IMR-90 (cell line): ENCODE results near the gene BRIP1. TPM values are rescaled to one million over a fixed set of nuclear protein-coding genes. Genes with fewer than 3 reads are reported as not detected.

Experiments used
- ATAC-seq: fragments of 200-7000 bp; cut with Tn5 transposase; 2 replicates; pipeline ENCODE4 v1.9.1; 2020; ENCODE audit warnings: low read depth, mild to moderate bottlenecking, moderate library complexity
- BruUV-seq: library from RNA; stranded (reverse); fragments of 400-500 nt; replicated peaks from 2 replicates; lab custom pipeline; 2021; lab: Mats Ljungman, UMichigan
- CTCF ChIA-PET: fragments of 300-600 bp; formaldehyde crosslinking; extraction: SDS; loops from one replicate; lab custom pipeline; 2021; ENCODE audit warnings: antibody characterized with exemption; lab: Yijun Ruan, JAX
- POLR2A ChIA-PET: fragments of 300-600 bp; sonication (Branson Sonifier 250); formaldehyde crosslinking; loops from one replicate; lab custom pipeline; 2022; ENCODE audit warnings: antibody characterized with exemption; ENCODE audit not compliant: unreplicated experiment; lab: Charles Lee
- DNase-seq: peaks from one replicate; pipeline ENCODE4 v3.0.0; 2013
- H2AFZ ChIP-seq: replicated peaks from 2 replicates; pipeline ENCODE3; 2013; ENCODE audit warnings: low read length, mild to moderate bottlenecking; ENCODE audit not compliant: poor library complexity
- H2AK5ac ChIP-seq: 2 replicates; pipeline ENCODE4 v1.6.1; 2013; ENCODE audit warnings: low read depth, low read length, inconsistent platforms
- H2AK9ac ChIP-seq: replicated peaks from 2 replicates; pipeline ENCODE3; 2013; ENCODE audit warnings: mild to moderate bottlenecking, low read depth, low read length, moderate library complexity; ENCODE audit not compliant: poor library complexity
- H2BK120ac ChIP-seq: 2 replicates; pipeline ENCODE4 v1.6.1; 2013; ENCODE audit warnings: low read depth, low read length, inconsistent platforms
- H2BK15ac ChIP-seq: 3 replicates; pipeline ENCODE4 v1.6.1; 2013; ENCODE audit warnings: low read depth, low read length, inconsistent platforms
- H2BK20ac ChIP-seq: 2 replicates; pipeline ENCODE4 v1.6.1; 2013; ENCODE audit warnings: low read depth, mild to moderate bottlenecking, inconsistent platforms, low read length, moderate library complexity
- H2BK5ac ChIP-seq: 2 replicates; pipeline ENCODE4 v1.6.1; 2013; ENCODE audit warnings: mild to moderate bottlenecking, low read depth, low read length, inconsistent platforms; ENCODE audit not compliant: poor library complexity, severe bottlenecking
- H3K14ac ChIP-seq: replicated peaks from 2 replicates; pipeline ENCODE4 v1.6.1; 2013; ENCODE audit warnings: low read depth, low read length, inconsistent platforms
- H3K18ac ChIP-seq: 2 replicates; pipeline ENCODE4 v1.6.1; 2013; ENCODE audit warnings: low read depth, low read length, control low read depth
- H3K23ac ChIP-seq: 2 replicates; pipeline ENCODE4 v1.6.1; 2013; ENCODE audit warnings: low read depth, low read length, inconsistent platforms
- H3K27ac ChIP-seq: 2 replicates; pipeline ENCODE4 v1.5.1; 2013; ENCODE audit warnings: mild to moderate bottlenecking, control low read depth, low read length; ENCODE audit not compliant: insufficient read depth
- H3K27me3 ChIP-seq: 2 replicates; pipeline ENCODE4 v1.6.1; 2013; ENCODE audit warnings: low read length; ENCODE audit not compliant: control insufficient read depth, insufficient read depth
- H3K36me3 ChIP-seq: 2 replicates; pipeline ENCODE4 v1.6.1; 2013; ENCODE audit warnings: low read length, mixed read lengths; ENCODE audit not compliant: control insufficient read depth, insufficient read depth
- H3K4ac ChIP-seq: 2 replicates; pipeline ENCODE4 v1.6.1; 2013; ENCODE audit warnings: low read depth, low read length, inconsistent platforms
- H3K4me1 ChIP-seq: 2 replicates; pipeline ENCODE4 v1.6.1; 2013; ENCODE audit warnings: low read length, mixed read lengths; ENCODE audit not compliant: control insufficient read depth, insufficient read depth
- H3K4me2 ChIP-seq: 2 replicates; pipeline ENCODE4 v1.6.1; 2013; ENCODE audit warnings: low read depth, mild to moderate bottlenecking, control low read depth, low read length, moderate library complexity
- H3K4me3 ChIP-seq: 2 replicates; pipeline ENCODE4 v1.5.1; 2013; ENCODE audit warnings: low read depth, mild to moderate bottlenecking, control low read depth, low read length, moderate library complexity; ENCODE audit not compliant: insufficient read depth
- H3K56ac ChIP-seq: 2 replicates; pipeline ENCODE4 v1.6.1; 2013; ENCODE audit warnings: low read length, inconsistent platforms; ENCODE audit not compliant: insufficient read depth; ENCODE audit errors: extremely low read depth
- H3K79me1 ChIP-seq, 2 experiments: 2 replicates each; pipeline ENCODE4 v1.6.1; 2013; ENCODE audit warnings: low read length in 2 of 2, inconsistent platforms in 1 of 2, low read depth in 1 of 2
- H3K9ac ChIP-seq: 2 replicates; pipeline ENCODE4 v1.6.1; 2013; ENCODE audit warnings: low read depth, low read length, control low read depth
- H3K9me1 ChIP-seq: 2 replicates; pipeline ENCODE4 v1.6.1; 2013; ENCODE audit warnings: low read length, inconsistent platforms; ENCODE audit not compliant: insufficient read depth
- H3K9me3 ChIP-seq: 2 replicates; pipeline ENCODE4 v1.6.1; 2013; ENCODE audit warnings: low read length; ENCODE audit not compliant: control insufficient read depth, insufficient read depth
- H4K20me1 ChIP-seq: 2 replicates; pipeline ENCODE4 v1.6.1; 2013; ENCODE audit warnings: low read length, inconsistent platforms; ENCODE audit not compliant: insufficient read depth
- H4K5ac ChIP-seq: 2 replicates; pipeline ENCODE4 v1.6.1; 2013; ENCODE audit warnings: mild to moderate bottlenecking, low read depth, low read length, control low read depth
- H4K8ac ChIP-seq, 2 experiments: 2 replicates each; pipeline ENCODE4 v1.6.1; 2013; ENCODE audit warnings: low read depth in 2 of 2, low read length in 2 of 2, control low read depth in 1 of 2, inconsistent platforms in 1 of 2
- H4K91ac ChIP-seq: 2 replicates; pipeline ENCODE4 v1.6.1; 2013; ENCODE audit warnings: low read depth, low read length, inconsistent platforms; ENCODE audit not compliant: insufficient read depth
- BHLHE40 ChIP-seq: fragments of 150-350 bp; IDR thresholded peaks from 2 replicates; pipeline ENCODE4 v1.6.1; 2016; ENCODE audit warnings: mild to moderate bottlenecking, low read depth, low read length
- CEBPB ChIP-seq: IDR thresholded peaks from 2 replicates; pipeline ENCODE4 v1.6.1; 2012; ENCODE audit warnings: low read depth, low read length, improper control_type of control experiment
- CHD1 ChIP-seq: IDR thresholded peaks from 2 replicates; pipeline ENCODE4 v1.6.1; 2012; ENCODE audit warnings: low read depth, low read length, improper control_type of control experiment
- FOS ChIP-seq: fragments of 150-350 bp; IDR thresholded peaks from 2 replicates; pipeline ENCODE4 v1.6.1; 2016; ENCODE audit warnings: low read depth, low read length
- MAZ ChIP-seq: IDR thresholded peaks from 2 replicates; pipeline ENCODE4 v1.6.1; 2012; ENCODE audit warnings: low read depth, mild to moderate bottlenecking, low read length, improper control_type of control experiment, moderate library complexity, borderline replicate concordance
- MXI1 ChIP-seq: IDR thresholded peaks from 2 replicates; pipeline ENCODE4 v1.6.1; 2012; ENCODE audit warnings: low read depth, mild to moderate bottlenecking, low read length, moderate library complexity, borderline replicate concordance
- POLR2A ChIP-seq: IDR thresholded peaks from 2 replicates; pipeline ENCODE4 v1.6.1; 2012; ENCODE audit warnings: mild to moderate bottlenecking, low read depth, low read length
- RAD21 ChIP-seq: IDR thresholded peaks from 2 replicates; pipeline ENCODE4 v1.6.1; 2012; ENCODE audit warnings: low read length, improper control_type of control experiment
- RFX5 ChIP-seq: IDR thresholded peaks from 2 replicates; pipeline ENCODE4 v1.8.0; 2012; ENCODE audit warnings: low read depth, mild to moderate bottlenecking, low read length, moderate library complexity
- SMC3 ChIP-seq: fragments of 150-350 bp; IDR thresholded peaks from 2 replicates; pipeline ENCODE4 v1.6.1; 2016; ENCODE audit warnings: low read depth, mild to moderate bottlenecking, antibody characterized with exemption, low read length, moderate library complexity
- dilution Hi-C: fragments of 300-500 bp; cut with HindIII; formaldehyde crosslinking; loops from one replicate; pipeline ENCODE4 v1.14.3; 2018; ENCODE audit warnings: low sequenced_read_pairs; ENCODE audit not compliant: unreplicated experiment
- in situ Hi-C: fragments of 300-500 bp; cut with MboI; formaldehyde crosslinking; loops from 3 replicates; pipeline ENCODE4 v1.14.3; 2019; ENCODE audit warnings: low sequenced_read_pairs, inconsistent platforms, mixed read lengths
- intact Hi-C: fragments of 100-400 bp; cut with micrococcal nuclease; formaldehyde crosslinking; loops from 2 replicates; pipeline ENCODE4 v1.10.0; 2022
- polyA plus RNA-seq, 3 experiments: library from polyadenylated mRNA; depleted of rRNA; stranded (reverse); fragments of >200 nt; gene quantifications; 2 replicates each; pipeline ENCODE4 v1.2.3, GENCODE V29; 2012; ENCODE audit warnings: low replicate concordance in 1 of 3
- total RNA-seq: library from RNA; depleted of rRNA; stranded (reverse); fragments of >200 nt; gene quantifications from 2 replicates; pipeline ENCODE4 v1.2.3, GENCODE V29; 2012
- TF ChIP-seq, protein P1 (sequence below): conservative IDR thresholded peaks from 2 replicates; pipeline ENCODE4 v1.5.1; 2012; ENCODE audit warnings: mild to moderate bottlenecking, low read depth, low read length, improper control_type of control experiment

Gene BRIP1
- total and polyA plus RNA-seq, 2 of the 4 experiments (the other 2 are of a cell fraction): 6.1 to 19.7 TPM

DNA sequence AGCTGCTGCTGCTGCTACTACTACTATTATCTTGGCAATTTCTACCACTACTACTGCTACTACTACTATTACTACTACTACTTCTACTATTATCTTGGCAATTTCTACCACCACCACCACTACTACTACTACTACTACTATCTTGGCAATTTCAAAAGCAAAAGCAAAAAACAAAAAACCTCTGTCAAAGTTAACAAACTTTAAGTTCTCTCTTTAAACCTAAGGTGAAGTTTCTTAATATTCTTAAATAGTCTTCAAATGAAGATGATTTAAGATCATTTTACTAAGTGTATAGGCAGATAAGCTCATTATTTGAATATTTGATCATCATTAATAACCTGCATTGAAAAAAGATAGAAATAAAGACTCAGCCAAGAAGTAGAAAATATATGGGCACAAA is 118.5 kb downstream of the BRIP1 start:
- Histone ChIP-seq H2BK5ac (no peak overlapping the region), H3K9me1 (no peaks in the 10 kb centered on the region), H3K9ac (no peak overlapping the region), H2AK9ac (no peak overlapping the region), H3K18ac (no peak overlapping the region), H3K4ac (no peak overlapping the region), H3K79me1 (peaks cover 0 to 4% of the 10 kb centered on the region in 2 experiments; a peak in 1 of 4 replicates), H3K4me2 (no peak overlapping the region), H3K4me3 (no peak overlapping the region), H2AK5ac (no peak overlapping the region), H2AFZ (no peak overlapping the region), H4K5ac (no peak overlapping the region), H3K23ac (no peak overlapping the region), H3K36me3 (peaks cover 4% of the 10 kb centered on the region; the same call in 1 of the 2 replicates), H4K20me1 (no peaks in the 10 kb centered on the region), H2BK120ac (no peak overlapping the region), H3K4me1 (no peaks in the 10 kb centered on the region), H3K56ac (no peak overlapping the region), H4K8ac (no peak overlapping the region), H3K27me3 (no peaks in the 10 kb centered on the region), H3K27ac (no peak overlapping the region), H3K9me3 (peaks cover 2% of the 10 kb centered on the region; the same call in 1 of the 2 replicates), H3K14ac (no peak overlapping the region), H2BK20ac (no peak overlapping the region), H4K91ac (no peak overlapping the region), H2BK15ac (no peak overlapping the region)
- in situ Hi-C loops (no loop called here), dilution Hi-C loops (no loop called here), intact Hi-C loops (no loop called here)
- DNase-seq (no peak), ATAC-seq (no peak)
- no TSS peak for BruUV-seq
- TF ChIP-seq MAZ: no peak
- no peak for TF ChIP-seq FOS
- TF ChIP-seq, protein P1, sequence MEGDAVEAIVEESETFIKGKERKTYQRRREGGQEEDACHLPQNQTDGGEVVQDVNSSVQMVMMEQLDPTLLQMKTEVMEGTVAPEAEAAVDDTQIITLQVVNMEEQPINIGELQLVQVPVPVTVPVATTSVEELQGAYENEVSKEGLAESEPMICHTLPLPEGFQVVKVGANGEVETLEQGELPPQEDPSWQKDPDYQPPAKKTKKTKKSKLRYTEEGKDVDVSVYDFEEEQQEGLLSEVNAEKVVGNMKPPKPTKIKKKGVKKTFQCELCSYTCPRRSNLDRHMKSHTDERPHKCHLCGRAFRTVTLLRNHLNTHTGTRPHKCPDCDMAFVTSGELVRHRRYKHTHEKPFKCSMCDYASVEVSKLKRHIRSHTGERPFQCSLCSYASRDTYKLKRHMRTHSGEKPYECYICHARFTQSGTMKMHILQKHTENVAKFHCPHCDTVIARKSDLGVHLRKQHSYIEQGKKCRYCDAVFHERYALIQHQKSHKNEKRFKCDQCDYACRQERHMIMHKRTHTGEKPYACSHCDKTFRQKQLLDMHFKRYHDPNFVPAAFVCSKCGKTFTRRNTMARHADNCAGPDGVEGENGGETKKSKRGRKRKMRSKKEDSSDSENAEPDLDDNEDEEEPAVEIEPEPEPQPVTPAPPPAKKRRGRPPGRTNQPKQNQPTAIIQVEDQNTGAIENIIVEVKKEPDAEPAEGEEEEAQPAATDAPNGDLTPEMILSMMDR: no peak
- no peak for TF ChIP-seq CEBPB
- TF ChIP-seq POLR2A: no peak
- no peak for TF ChIP-seq RAD21
- TF ChIP-seq MXI1: no peak
- no peak for TF ChIP-seq BHLHE40
- TF ChIP-seq CHD1: no peak
- TF ChIP-seq RFX5: no peak
- no peak for TF ChIP-seq SMC3
- ChIA-PET POLR2A (no interaction called here), CTCF (interaction anchor here (0.9 to 1.2 kb wide), 2 partner anchors 10 to 14 kb away, joined by 3 to 4 read pairs; no protein-coding TSS in a partner anchor)
